Effector memory CD4-positive, alpha-beta T cell (primary cell): ENCODE measurements around the gene EXTL1.

ENCODE experiments used
- DNase-seq, 3 donors: peaks; one replicate each; pipeline ENCODE4 v3.0.0-alpha.2; 2020
- H3K27ac ChIP-seq: 2 replicates; pipeline ENCODE4 v1.7.0; 2013; ENCODE audit warnings: mild to moderate bottlenecking, low read length, moderate library complexity; ENCODE audit not compliant: insufficient read depth, poor library complexity, severe bottlenecking
- H3K27me3 ChIP-seq: replicated peaks from 2 replicates; pipeline ENCODE4 v1.7.0; 2013; ENCODE audit warnings: mild to moderate bottlenecking, low read length; ENCODE audit not compliant: insufficient read depth, control insufficient read depth, poor library complexity, severe bottlenecking
- H3K36me3 ChIP-seq: 2 replicates; pipeline ENCODE4 v1.7.0; 2013; ENCODE audit warnings: mild to moderate bottlenecking, low read length, moderate library complexity; ENCODE audit not compliant: control insufficient read depth, insufficient read depth
- H3K4me1 ChIP-seq: 2 replicates; pipeline ENCODE4 v1.7.0; 2013; ENCODE audit warnings: low read length, mild to moderate bottlenecking; ENCODE audit not compliant: control insufficient read depth, insufficient read depth, poor library complexity, severe bottlenecking
- H3K4me3 ChIP-seq: 2 replicates; pipeline ENCODE4 v1.7.0; 2013; ENCODE audit warnings: low read length, low read depth, mild to moderate bottlenecking; ENCODE audit not compliant: insufficient read depth, poor library complexity, severe bottlenecking
- H3K9me3 ChIP-seq: 2 replicates; pipeline ENCODE4 v1.7.0; 2013; ENCODE audit warnings: mild to moderate bottlenecking, low read length, moderate library complexity; ENCODE audit not compliant: control insufficient read depth

EXTL1 gene

GRCh38 chr1:26041978-26042377 is 20.4 kb downstream of the EXTL1 start:
- Histone ChIP-seq H3K9me3 (no peaks in the 10 kb centered on the region), H3K4me1 (peaks cover 3% of the 10 kb centered on the region), H3K27me3 (peaks cover 26% of the 10 kb centered on the region), H3K27ac (no peak overlapping the region), H3K4me3 (no peak overlapping the region), H3K36me3 (no peaks in the 10 kb centered on the region)
- no peak for DNase-seq

DNA sequence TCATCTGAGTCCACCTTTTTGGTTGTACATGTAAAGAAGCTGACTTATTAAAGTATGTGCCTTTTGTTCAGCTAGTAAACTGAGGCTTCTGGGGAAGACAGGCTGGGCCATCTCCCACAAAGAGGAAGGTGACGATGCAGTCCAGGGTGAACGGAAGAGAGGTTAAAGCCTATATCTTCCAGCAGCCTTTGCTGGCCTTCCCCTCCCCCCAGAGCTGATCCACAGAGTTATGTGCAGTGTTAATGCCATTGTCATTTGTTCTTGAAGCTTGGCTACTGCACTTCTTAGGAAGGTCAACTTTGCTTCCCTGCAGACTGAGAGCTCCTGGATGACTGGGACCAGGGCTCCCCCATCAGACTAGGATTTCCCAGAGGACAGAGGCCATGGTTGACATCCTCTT is 22.2 kb downstream of the EXTL1 start:
- H3K27ac ChIP-seq: no peak overlapping the region
- DNase-seq: no peak
- H3K4me1 ChIP-seq: peaks cover 3% of the 10 kb centered on the region
- H3K4me3 ChIP-seq: no peak overlapping the region
- no peaks in the 10 kb centered on the region for H3K36me3 ChIP-seq
- H3K9me3 ChIP-seq: no peaks in the 10 kb centered on the region
- peaks cover 35% of the 10 kb centered on the region for H3K27me3 ChIP-seq

DNA sequence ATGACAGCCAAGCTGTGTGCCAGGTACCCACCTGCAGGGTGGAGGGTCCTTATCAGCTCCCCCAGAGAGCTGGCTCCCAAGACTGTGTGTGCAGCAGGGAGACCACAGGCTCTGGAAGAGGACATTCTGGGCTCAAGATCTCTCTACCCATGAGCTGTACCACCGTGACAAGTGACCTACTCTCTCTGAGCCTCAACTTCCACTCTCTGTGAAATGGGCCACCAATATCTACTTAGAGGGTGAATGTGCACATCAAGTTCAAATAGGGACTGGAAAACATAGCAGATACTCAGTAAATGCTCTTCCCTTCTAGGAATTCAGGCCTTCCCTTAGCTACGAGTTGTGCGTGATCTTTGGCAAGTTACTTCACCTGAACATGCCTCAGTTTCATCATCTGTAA is 22.8 kb downstream of the EXTL1 start:
- Histone ChIP-seq H3K27ac (no peak overlapping the region), H3K4me1 (peaks cover 3% of the 10 kb centered on the region), H3K27me3 (peaks cover 35% of the 10 kb centered on the region), H3K4me3 (no peak overlapping the region), H3K36me3 (no peaks in the 10 kb centered on the region), H3K9me3 (no peaks in the 10 kb centered on the region)
- no peak for DNase-seq

GRCh38 chr1:26044971-26045721 is 23.6 kb downstream of the EXTL1 start:
- Histone ChIP-seq H3K4me1 (peaks cover 3% of the 10 kb centered on the region), H3K4me3 (no peak overlapping the region), H3K9me3 (no peaks in the 10 kb centered on the region), H3K36me3 (no peaks in the 10 kb centered on the region), H3K27me3 (peaks cover 35% of the 10 kb centered on the region), H3K27ac (no peak overlapping the region)
- DNase-seq: no peak

DNA sequence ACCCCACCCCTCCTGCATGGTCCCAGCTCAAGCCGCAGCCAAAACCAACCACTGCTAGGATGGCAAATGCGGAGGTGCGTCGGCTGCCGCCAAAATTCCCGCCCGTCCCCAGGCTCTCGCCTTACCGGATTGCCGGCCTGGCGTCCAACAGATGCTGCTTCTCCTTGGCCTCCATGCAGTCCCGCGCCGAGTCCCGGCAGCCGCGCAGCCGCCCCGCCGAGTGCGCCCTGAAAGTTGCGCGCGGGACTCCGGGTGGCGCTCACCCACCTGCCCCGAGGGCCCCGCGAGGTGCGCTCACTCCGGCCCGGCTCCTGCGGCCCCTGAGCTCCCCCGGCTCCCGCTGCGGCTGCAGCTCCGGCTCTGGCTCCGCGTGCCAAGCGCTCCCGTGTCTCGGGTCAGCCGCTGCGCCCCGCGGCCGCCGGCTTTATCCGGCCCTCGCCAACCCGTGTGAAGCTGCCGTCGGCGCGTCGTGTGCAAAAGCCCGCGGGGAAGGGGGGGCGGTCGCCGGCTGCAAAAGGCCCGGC is 24.2 kb downstream of the EXTL1 start, which contains the start of gene SLC30A2:
TSS of gene SLC30A2 (minus strand) at position 397 of the 524 bp plus-strand sequence. CDS start at position 175, 222 bp downstream.
- DNase-seq: no peak
- peaks cover 35% of the 10 kb centered on the region for H3K27me3 ChIP-seq
- peaks cover 3% of the 10 kb centered on the region for H3K4me1 ChIP-seq
- H3K4me3 ChIP-seq: no peak within 1 kb of the TSS
- H3K9me3 ChIP-seq: no peaks in the 10 kb centered on the region
- no peak within 1 kb of the TSS for H3K27ac ChIP-seq
- H3K36me3 ChIP-seq: no peaks in the 10 kb centered on the region

DNA sequence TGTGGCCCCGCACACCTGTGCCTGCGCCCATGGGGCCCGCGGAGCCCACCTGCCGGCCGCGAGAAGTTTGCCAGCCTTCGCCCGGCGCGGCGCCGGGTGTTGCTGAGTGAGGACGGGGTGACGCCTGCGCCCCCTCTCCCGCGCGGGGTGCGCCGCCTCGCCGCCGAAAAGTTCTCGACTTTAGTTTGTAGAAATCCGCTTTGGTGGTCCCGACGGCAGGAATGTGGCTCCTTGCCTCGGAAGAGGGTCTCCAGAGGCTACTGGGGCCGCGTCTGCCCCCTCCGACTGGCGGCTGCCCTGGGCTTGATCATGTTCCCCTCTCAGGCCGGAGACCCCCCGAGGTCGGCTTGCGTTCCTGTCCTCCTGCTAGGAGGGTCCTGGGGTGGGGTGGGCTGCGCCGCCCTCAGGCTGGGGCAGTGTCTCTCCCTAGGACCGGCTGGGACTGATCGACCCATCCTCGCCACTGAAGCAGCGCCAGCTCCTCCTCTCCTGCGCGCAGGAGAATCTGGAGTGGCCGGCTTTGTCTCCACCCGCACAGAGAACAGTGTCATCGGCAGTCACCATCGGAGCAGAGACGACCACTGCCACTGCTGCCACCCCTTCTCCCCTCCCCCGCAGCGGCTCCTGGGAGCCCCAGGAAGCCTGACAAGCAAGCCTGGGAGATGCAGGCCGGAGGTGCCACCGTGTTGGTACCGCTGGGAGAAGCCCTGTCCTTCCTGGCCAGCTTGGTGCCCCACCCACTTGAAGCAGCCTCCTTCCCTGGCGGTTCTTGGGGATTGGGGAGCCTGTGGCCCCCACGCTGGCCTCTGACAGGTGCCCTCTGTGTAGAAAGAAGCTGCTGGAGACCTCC is 24.9 kb downstream of the EXTL1 start:
- Histone ChIP-seq H3K27me3 (peaks cover 35% of the 10 kb centered on the region), H3K4me3 (no peak overlapping the region), H3K36me3 (no peaks in the 10 kb centered on the region), H3K9me3 (no peaks in the 10 kb centered on the region), H3K27ac (no peak overlapping the region), H3K4me1 (peaks cover 3% of the 10 kb centered on the region)
- no peak for DNase-seq

DNA sequence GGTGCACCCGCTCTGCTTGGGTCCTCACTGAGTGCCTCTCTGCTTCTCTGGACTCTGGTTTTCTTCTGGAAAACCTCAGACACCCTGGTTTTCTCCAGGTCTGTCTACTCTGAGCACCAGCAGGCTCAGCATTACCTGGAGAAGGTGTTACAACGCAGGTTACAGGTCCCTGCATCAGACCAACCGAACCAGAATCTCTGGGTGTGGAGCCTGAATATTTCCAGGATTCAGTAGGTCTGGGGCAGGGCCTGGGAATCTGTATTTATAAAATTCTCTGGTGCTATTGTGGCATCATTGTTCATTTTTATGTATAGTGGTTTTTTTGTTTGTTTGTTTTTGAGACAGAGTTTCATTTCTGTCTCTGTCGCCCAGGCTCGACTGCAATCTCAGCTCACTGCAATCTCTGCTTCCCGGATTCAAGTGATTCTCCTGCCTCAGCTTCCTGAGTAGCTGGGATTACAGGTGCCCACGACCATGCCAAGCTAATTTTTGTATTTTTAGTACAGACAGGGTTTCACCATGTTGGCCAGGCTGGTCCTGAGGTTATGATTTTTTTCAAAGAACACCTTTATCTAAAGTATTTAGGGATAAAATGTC is 25.8 kb downstream of the EXTL1 start:
- peaks cover 3% of the 10 kb centered on the region for H3K4me1 ChIP-seq
- no peaks in the 10 kb centered on the region for H3K9me3 ChIP-seq
- no peaks in the 10 kb centered on the region for H3K36me3 ChIP-seq
- no peak overlapping the region for H3K4me3 ChIP-seq
- no peak for DNase-seq
- peaks cover 35% of the 10 kb centered on the region for H3K27me3 ChIP-seq
- H3K27ac ChIP-seq: no peak overlapping the region

- peaks cover 3% of the 10 kb centered on the region for H3K4me1 ChIP-seq
- no peaks in the 10 kb centered on the region for H3K36me3 ChIP-seq
- no peak for DNase-seq
- H3K9me3 ChIP-seq: no peaks in the 10 kb centered on the region
- no peak overlapping the region for H3K4me3 ChIP-seq
- H3K27me3 ChIP-seq: peaks cover 32% of the 10 kb centered on the region
- H3K27ac ChIP-seq: no peak overlapping the region
Observed at GRCh38 chr1:26049531-26050247, 28.1 kb downstream of the EXTL1 start.

DNA sequence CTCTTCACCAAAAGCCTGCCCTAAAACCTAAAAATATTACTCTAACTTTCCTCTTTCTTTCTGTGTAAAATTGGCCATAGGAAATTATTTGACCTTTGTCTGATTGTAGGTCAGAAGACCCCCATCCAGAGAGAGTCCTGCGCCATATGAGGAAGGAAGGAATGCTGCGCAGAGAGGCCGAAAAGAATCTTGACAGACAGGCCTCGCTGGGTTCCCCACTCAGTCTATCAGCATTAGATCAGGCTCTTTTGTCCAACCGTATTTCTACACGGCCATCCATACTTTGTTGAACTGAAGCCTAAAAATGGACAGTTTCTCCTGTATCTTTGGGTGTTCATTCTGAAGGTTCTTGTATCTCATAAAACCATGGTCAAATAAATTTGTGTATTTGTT is 28.7 kb downstream of the EXTL1 start:
- Histone ChIP-seq H3K27me3 (peaks cover 26% of the 10 kb centered on the region), H3K9me3 (no peaks in the 10 kb centered on the region), H3K27ac (no peak overlapping the region), H3K4me1 (peaks cover 3% of the 10 kb centered on the region), H3K36me3 (no peaks in the 10 kb centered on the region), H3K4me3 (no peak overlapping the region)
- DNase-seq: no peak
